HEK293 (cell line): ENCODE data around the gene COX5A.

ENCODE experiments used
- CTCF ChIA-PET: fragments of 350-600 bp; formaldehyde crosslinking; extraction: SDS; loops from one replicate; lab custom pipeline; 2021; ENCODE audit warnings: antibody characterized with exemption; lab: Yijun Ruan, JAX
- POLR2A ChIA-PET: fragments of 300-600 bp; formaldehyde crosslinking; extraction: SDS; loops from one replicate; lab custom pipeline; 2020; ENCODE audit warnings: antibody characterized with exemption, inconsistent platforms; lab: Yijun Ruan, JAX
- H3K27ac ChIP-seq: fragments of 200-500 bp; sonication (Bioruptor generic); 2 replicates; pipeline ENCODE4 v1.5.1; 2014; ENCODE audit warnings: low read depth, low read length, control low read depth, inconsistent platforms; ENCODE audit errors: extremely low read depth
- H3K36me3 ChIP-seq, 2 experiments: fragments of 200-500 bp in 1 of 2; sonication (Bioruptor generic) in 1 of 2; 1 replicate in 1 of 2; 2 replicates in 1 of 2; pipeline ENCODE4 v1.5.1; 2014 to 2017; ENCODE audit warnings: inconsistent platforms in 2 of 2, low read length in 2 of 2; ENCODE audit not compliant: control insufficient read depth in 2 of 2, insufficient read depth in 1 of 2
- H3K4me1 ChIP-seq: fragments of 200-500 bp; sonication (Bioruptor generic); 2 replicates; pipeline ENCODE4 v1.5.1; 2014; ENCODE audit warnings: mild to moderate bottlenecking, low read length, inconsistent platforms; ENCODE audit not compliant: control insufficient read depth, insufficient read depth
- H3K4me3 ChIP-seq: 2 replicates; pipeline ENCODE4 v1.5.1; 2011; ENCODE audit warnings: low read depth, mild to moderate bottlenecking, control low read depth, low read length, moderate library complexity
- H3K9me3 ChIP-seq: fragments of 200-500 bp; sonication (Bioruptor generic); 2 replicates; pipeline ENCODE4 v1.5.1; 2014; ENCODE audit warnings: low read depth, low read length, inconsistent platforms; ENCODE audit not compliant: control insufficient read depth, insufficient read depth
- EGR2 ChIP-seq: fragments of 450-650 bp; formaldehyde crosslinking; IDR thresholded peaks from 2 replicates; pipeline ENCODE4 v1.5.1; 2016; ENCODE audit warnings: low read depth, missing biosample characterization, missing genetic modification characterization
- FEZF1 ChIP-seq: fragments of 450-650 bp; formaldehyde crosslinking; IDR thresholded peaks from 2 replicates; pipeline ENCODE4 v1.5.1; 2016; ENCODE audit warnings: missing biosample characterization, missing genetic modification characterization
- GLIS2 ChIP-seq: fragments of 450-650 bp; formaldehyde crosslinking; IDR thresholded peaks from 2 replicates; pipeline ENCODE4 v1.5.1; 2016; ENCODE audit warnings: missing biosample characterization, missing genetic modification characterization
- KLF8 ChIP-seq: fragments of 450-650 bp; formaldehyde crosslinking; IDR thresholded peaks from 2 replicates; pipeline ENCODE4 v1.5.1; 2016; ENCODE audit warnings: missing biosample characterization, missing genetic modification characterization
- SP7 ChIP-seq: fragments of 450-650 bp; formaldehyde crosslinking; IDR thresholded peaks from 2 replicates; pipeline ENCODE4 v1.5.1; 2016; ENCODE audit warnings: missing biosample characterization, missing genetic modification characterization
- TSHZ1 ChIP-seq: fragments of 450-650 bp; formaldehyde crosslinking; IDR thresholded peaks from 2 replicates; pipeline ENCODE4 v1.5.1; 2016; ENCODE audit warnings: missing biosample characterization, missing genetic modification characterization, borderline replicate concordance
- ZBTB17 ChIP-seq: fragments of 450-650 bp; formaldehyde crosslinking; IDR thresholded peaks from 2 replicates; pipeline ENCODE4 v1.5.1; 2016; ENCODE audit warnings: missing biosample characterization, missing genetic modification characterization
- ZIC2 ChIP-seq: fragments of 450-650 bp; formaldehyde crosslinking; IDR thresholded peaks from 2 replicates; pipeline ENCODE4 v1.5.1; 2016; ENCODE audit warnings: missing biosample characterization, missing genetic modification characterization
- ZNF16 ChIP-seq: fragments of 450-650 bp; formaldehyde crosslinking; IDR thresholded peaks from 2 replicates; pipeline ENCODE4 v1.5.1; 2016; ENCODE audit warnings: low read depth, missing biosample characterization, missing genetic modification characterization
- ZNF175 ChIP-seq: fragments of 450-650 bp; formaldehyde crosslinking; IDR thresholded peaks from 2 replicates; pipeline ENCODE4 v1.5.1; 2016; ENCODE audit warnings: missing biosample characterization, missing genetic modification characterization
- ZNF335 ChIP-seq: fragments of 450-650 bp; formaldehyde crosslinking; conservative IDR thresholded peaks from 2 replicates; pipeline ENCODE4 v1.5.1; 2016; ENCODE audit warnings: missing biosample characterization, missing genetic modification characterization
- ZNF362 ChIP-seq: fragments of 450-650 bp; formaldehyde crosslinking; IDR thresholded peaks from 2 replicates; pipeline ENCODE4 v1.5.1; 2016; ENCODE audit warnings: missing biosample characterization, missing genetic modification characterization
- ZNF366 ChIP-seq: fragments of 450-650 bp; formaldehyde crosslinking; conservative IDR thresholded peaks from 2 replicates; pipeline ENCODE4 v1.5.1; 2016; ENCODE audit warnings: missing biosample characterization, missing genetic modification characterization
- ZNF600 ChIP-seq: fragments of 450-650 bp; formaldehyde crosslinking; IDR thresholded peaks from 2 replicates; pipeline ENCODE4 v1.5.1; 2016; ENCODE audit warnings: missing biosample characterization, missing genetic modification characterization
- ZNF629 ChIP-seq: fragments of 450-650 bp; formaldehyde crosslinking; IDR thresholded peaks from 2 replicates; pipeline ENCODE4 v1.5.1; 2017; ENCODE audit warnings: missing biosample characterization, missing genetic modification characterization
- ZNF660 ChIP-seq: fragments of 450-650 bp; IDR thresholded peaks from 2 replicates; pipeline ENCODE4 v1.5.1; 2018; ENCODE audit warnings: missing biosample characterization, mild to moderate bottlenecking, missing genetic modification characterization
- ZNF747 ChIP-seq: fragments of 450-650 bp; formaldehyde crosslinking; IDR thresholded peaks from 2 replicates; pipeline ENCODE4 v1.5.1; 2016; ENCODE audit warnings: missing biosample characterization, missing genetic modification characterization
- TF ChIP-seq, protein P1 (sequence below): fragments of 450-650 bp; formaldehyde crosslinking; IDR thresholded peaks from 2 replicates; pipeline ENCODE4 v1.5.1; 2017; ENCODE audit warnings: missing biosample characterization, missing genetic modification characterization
- TF ChIP-seq, protein P2 (sequence below): fragments of 450-650 bp; formaldehyde crosslinking; IDR thresholded peaks from 2 replicates; pipeline ENCODE4 v1.5.1; 2016; ENCODE audit warnings: missing biosample characterization, missing genetic modification characterization
- TF ChIP-seq, protein P3 (sequence below): fragments of 450-650 bp; formaldehyde crosslinking; IDR thresholded peaks from 2 replicates; pipeline ENCODE4 v1.5.1; 2016; ENCODE audit warnings: missing biosample characterization, missing genetic modification characterization
- TF ChIP-seq, protein P4 (sequence below): fragments of 450-650 bp; formaldehyde crosslinking; IDR thresholded peaks from 2 replicates; pipeline ENCODE4 v1.5.1; 2016; ENCODE audit warnings: missing biosample characterization, missing genetic modification characterization
- TF ChIP-seq, protein P5 (sequence below): fragments of 450-650 bp; formaldehyde crosslinking; IDR thresholded peaks from 2 replicates; pipeline ENCODE4 v1.5.1; 2016; ENCODE audit warnings: missing biosample characterization, missing genetic modification characterization

COX5A gene

DNA sequence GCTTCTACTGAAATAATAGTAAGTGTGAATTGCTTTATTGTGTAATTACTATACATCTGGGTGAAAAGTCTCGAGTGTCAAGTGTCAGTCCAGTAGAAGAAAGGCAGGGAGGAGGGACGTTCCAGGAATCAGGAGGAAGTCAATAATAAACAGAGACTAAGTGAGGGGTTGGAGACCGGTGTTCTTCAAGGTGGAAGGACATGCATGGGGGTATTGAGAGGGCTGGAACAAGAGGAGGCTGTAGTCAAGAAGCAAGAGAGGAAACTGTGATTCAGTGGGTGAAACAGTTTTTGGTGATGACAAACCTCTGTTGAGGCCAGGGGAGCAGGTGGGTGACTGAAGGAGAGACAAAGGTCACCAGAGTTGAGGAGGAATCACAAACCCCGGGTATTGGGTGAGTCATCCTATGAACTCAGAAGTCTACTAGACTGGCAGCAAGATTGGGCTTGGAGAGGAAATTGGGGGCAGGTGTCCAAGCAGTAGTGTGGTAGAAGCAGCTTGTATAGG is 45.9 kb upstream of the COX5A start:
- H3K27ac ChIP-seq = no peak overlapping the region
- H3K36me3 ChIP-seq = no peaks in the 10 kb centered on the region
- no peaks in the 10 kb centered on the region for H3K9me3 ChIP-seq
- ChIA-PET POLR2A (interaction anchor here (1.3 kb wide), 1 partner anchor 27 kb away, joined by 3 read pairs; the partner anchor contains the start of gene RPP25), CTCF (interaction anchor here (0.6 to 0.7 kb wide), 2 partner anchors 30 to 349 kb away, joined by 4 to 5 read pairs; no protein-coding TSS in a partner anchor)
- H3K4me3 ChIP-seq = no peak overlapping the region
- H3K4me1 ChIP-seq = no peaks in the 10 kb centered on the region
- TF ChIP-seq KLF8 (tag by site-specific recombination) (0 out of 2 replicates have a peak, but pooled peaks have one; percentile 27), ZBTB17 (tag by site-specific recombination) (no peak), ZNF660 (peak; percentile 82), FEZF1 (tag by site-specific recombination) (no peak), ZNF362 (no peak), GLIS2 (tag by site-specific recombination) (0 out of 2 replicates have a peak, but pooled peaks have one; percentile 35), SP7 (tag by site-specific recombination) (peak; percentile 89), ZNF16 (tag by site-specific recombination) (no peak), ZNF335 (tag by site-specific recombination) (peak; percentile 36; the same call in 1 of the 2 replicates), ZNF175 (tag by site-specific recombination) (no peak), ZIC2 (tag by site-specific recombination) (0 out of 2 replicates have a peak, but pooled peaks have one; percentile 7), ZNF747 (no peak), ZNF366 (tag by site-specific recombination) (peak; percentile 33; the same call in 1 of the 2 replicates), ZNF629 (tag by site-specific recombination) (peak; percentile 57; the same call in 1 of the 2 replicates), EGR2 (tag by site-specific recombination) (peak; percentile 33; the same call in 1 of the 2 replicates), TSHZ1 (tag by site-specific recombination) (peak; percentile 18; the same call in 1 of the 2 replicates), ZNF600 (tag by site-specific recombination) (0 out of 2 replicates have a peak, but pooled peaks have one; percentile 33)
- TF ChIP-seq, protein P1, sequence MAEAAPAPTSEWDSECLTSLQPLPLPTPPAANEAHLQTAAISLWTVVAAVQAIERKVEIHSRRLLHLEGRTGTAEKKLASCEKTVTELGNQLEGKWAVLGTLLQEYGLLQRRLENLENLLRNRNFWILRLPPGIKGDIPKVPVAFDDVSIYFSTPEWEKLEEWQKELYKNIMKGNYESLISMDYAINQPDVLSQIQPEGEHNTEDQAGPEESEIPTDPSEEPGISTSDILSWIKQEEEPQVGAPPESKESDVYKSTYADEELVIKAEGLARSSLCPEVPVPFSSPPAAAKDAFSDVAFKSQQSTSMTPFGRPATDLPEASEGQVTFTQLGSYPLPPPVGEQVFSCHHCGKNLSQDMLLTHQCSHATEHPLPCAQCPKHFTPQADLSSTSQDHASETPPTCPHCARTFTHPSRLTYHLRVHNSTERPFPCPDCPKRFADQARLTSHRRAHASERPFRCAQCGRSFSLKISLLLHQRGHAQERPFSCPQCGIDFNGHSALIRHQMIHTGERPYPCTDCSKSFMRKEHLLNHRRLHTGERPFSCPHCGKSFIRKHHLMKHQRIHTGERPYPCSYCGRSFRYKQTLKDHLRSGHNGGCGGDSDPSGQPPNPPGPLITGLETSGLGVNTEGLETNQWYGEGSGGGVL (tag by site-specific recombination) = peak; percentile 76
- TF ChIP-seq, protein P2, sequence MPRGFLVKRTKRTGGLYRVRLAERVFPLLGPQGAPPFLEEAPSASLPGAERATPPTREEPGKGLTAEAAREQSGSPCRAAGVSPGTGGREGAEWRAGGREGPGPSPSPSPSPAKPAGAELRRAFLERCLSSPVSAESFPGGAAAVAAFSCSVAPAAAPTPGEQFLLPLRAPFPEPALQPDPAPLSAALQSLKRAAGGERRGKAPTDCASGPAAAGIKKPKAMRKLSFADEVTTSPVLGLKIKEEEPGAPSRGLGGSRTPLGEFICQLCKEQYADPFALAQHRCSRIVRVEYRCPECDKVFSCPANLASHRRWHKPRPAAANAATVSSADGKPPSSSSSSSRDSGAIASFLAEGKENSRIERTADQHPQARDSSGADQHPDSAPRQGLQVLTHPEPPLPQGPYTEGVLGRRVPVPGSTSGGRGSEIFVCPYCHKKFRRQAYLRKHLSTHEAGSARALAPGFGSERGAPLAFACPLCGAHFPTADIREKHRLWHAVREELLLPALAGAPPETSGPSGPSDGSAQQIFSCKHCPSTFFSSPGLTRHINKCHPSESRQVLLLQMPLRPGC (tag by site-specific recombination) = 0 out of 2 replicates have a peak, but pooled peaks have one; percentile 16
- TF ChIP-seq, protein P3, sequence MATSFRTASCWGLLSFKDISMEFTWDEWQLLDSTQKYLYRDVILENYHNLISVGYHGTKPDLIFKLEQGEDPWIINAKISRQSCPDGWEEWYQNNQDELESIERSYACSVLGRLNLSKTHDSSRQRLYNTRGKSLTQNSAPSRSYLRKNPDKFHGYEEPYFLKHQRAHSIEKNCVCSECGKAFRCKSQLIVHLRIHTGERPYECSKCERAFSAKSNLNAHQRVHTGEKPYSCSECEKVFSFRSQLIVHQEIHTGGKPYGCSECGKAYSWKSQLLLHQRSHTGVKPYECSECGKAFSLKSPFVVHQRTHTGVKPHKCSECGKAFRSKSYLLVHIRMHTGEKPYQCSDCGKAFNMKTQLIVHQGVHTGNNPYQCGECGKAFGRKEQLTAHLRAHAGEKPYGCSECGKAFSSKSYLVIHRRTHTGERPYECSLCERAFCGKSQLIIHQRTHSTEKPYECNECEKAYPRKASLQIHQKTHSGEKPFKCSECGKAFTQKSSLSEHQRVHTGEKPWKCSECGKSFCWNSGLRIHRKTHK (tag by site-specific recombination) = no peak
- TF ChIP-seq, protein P4, sequence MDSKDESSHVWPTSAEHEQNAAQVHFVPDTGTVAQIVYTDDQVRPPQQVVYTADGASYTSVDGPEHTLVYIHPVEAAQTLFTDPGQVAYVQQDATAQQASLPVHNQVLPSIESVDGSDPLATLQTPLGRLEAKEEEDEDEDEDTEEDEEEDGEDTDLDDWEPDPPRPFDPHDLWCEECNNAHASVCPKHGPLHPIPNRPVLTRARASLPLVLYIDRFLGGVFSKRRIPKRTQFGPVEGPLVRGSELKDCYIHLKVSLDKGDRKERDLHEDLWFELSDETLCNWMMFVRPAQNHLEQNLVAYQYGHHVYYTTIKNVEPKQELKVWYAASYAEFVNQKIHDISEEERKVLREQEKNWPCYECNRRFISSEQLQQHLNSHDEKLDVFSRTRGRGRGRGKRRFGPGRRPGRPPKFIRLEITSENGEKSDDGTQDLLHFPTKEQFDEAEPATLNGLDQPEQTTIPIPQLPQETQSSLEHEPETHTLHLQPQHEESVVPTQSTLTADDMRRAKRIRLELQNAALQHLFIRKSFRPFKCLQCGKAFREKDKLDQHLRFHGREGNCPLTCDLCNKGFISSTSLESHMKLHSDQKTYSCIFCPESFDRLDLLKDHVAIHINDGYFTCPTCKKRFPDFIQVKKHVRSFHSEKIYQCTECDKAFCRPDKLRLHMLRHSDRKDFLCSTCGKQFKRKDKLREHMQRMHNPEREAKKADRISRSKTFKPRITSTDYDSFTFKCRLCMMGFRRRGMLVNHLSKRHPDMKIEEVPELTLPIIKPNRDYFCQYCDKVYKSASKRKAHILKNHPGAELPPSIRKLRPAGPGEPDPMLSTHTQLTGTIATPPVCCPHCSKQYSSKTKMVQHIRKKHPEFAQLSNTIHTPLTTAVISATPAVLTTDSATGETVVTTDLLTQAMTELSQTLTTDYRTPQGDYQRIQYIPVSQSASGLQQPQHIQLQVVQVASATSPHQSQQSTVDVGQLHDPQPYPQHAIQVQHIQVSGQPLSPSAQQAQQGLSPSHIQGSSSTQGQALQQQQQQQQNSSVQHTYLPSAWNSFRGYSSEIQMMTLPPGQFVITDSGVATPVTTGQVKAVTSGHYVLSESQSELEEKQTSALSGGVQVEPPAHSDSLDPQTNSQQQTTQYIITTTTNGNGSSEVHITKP (tag by site-specific recombination) = 0 out of 2 replicates have a peak, but pooled peaks have one; percentile 23
- TF ChIP-seq, protein P5, sequence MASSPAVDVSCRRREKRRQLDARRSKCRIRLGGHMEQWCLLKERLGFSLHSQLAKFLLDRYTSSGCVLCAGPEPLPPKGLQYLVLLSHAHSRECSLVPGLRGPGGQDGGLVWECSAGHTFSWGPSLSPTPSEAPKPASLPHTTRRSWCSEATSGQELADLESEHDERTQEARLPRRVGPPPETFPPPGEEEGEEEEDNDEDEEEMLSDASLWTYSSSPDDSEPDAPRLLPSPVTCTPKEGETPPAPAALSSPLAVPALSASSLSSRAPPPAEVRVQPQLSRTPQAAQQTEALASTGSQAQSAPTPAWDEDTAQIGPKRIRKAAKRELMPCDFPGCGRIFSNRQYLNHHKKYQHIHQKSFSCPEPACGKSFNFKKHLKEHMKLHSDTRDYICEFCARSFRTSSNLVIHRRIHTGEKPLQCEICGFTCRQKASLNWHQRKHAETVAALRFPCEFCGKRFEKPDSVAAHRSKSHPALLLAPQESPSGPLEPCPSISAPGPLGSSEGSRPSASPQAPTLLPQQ (tag by site-specific recombination) = 0 out of 2 replicates have a peak, but pooled peaks have one; percentile 17
